GM23338 (cell line): ENCODE measurements around the gene C16orf86. TPM values are rescaled to one million over a fixed set of nuclear protein-coding genes. Genes with fewer than 3 reads are reported as not detected.

Experiments used
- ATAC-seq: fragments of 200-7000 bp; cut with Tn5 transposase; 3 replicates; pipeline ENCODE4 v1.9.1; 2020
- DNase-seq: peaks from one replicate; pipeline ENCODE4 v3.0.0-alpha.2; 2015; ENCODE audit warnings: low spot score
- H2AFZ ChIP-seq: fragments of 200-600 bp; sonication (generic); 2 replicates; pipeline ENCODE4 v1.8.0; 2016; ENCODE audit warnings: antibody characterized with exemption, mild to moderate bottlenecking, moderate library complexity
- H3F3A ChIP-seq: fragments of 200-600 bp; sonication (generic); replicated peaks from 2 replicates; pipeline ENCODE4 v1.8.0; 2017; ENCODE audit warnings: antibody characterized with exemption, mixed run types, low read depth
- H3K27ac ChIP-seq: fragments of 200-600 bp; sonication (generic); 2 replicates; pipeline ENCODE4 v1.6.1; 2016; ENCODE audit warnings: low read depth
- H3K27me3 ChIP-seq: fragments of 200-600 bp; sonication (generic); 2 replicates; pipeline ENCODE4 v1.8.0; 2016; ENCODE audit warnings: mild to moderate bottlenecking, mixed run types, moderate library complexity; ENCODE audit not compliant: insufficient read depth
- H3K36me3 ChIP-seq: fragments of 200-600 bp; sonication (generic); 2 replicates; pipeline ENCODE4 v1.8.0; 2016; ENCODE audit warnings: mild to moderate bottlenecking; ENCODE audit not compliant: insufficient read depth
- H3K4me1 ChIP-seq: fragments of 200-600 bp; sonication (generic); 2 replicates; pipeline ENCODE4 v1.8.0; 2016; ENCODE audit warnings: mild to moderate bottlenecking, moderate library complexity; ENCODE audit not compliant: insufficient read depth
- H3K4me2 ChIP-seq: fragments of 200-600 bp; sonication (generic); 2 replicates; pipeline ENCODE4 v1.7.1; 2017; ENCODE audit warnings: mixed run types
- H3K4me3 ChIP-seq: fragments of 200-600 bp; sonication (generic); 2 replicates; pipeline ENCODE4 v1.6.1; 2016; ENCODE audit warnings: mixed run types
- H3K79me2 ChIP-seq: fragments of 200-600 bp; sonication (generic); replicated peaks from 2 replicates; pipeline ENCODE4 v1.8.0; 2017; ENCODE audit warnings: mild to moderate bottlenecking; ENCODE audit not compliant: insufficient read depth
- H3K9me2 ChIP-seq: fragments of 200-600 bp; sonication (generic); 2 replicates; pipeline ENCODE4 v1.8.0; 2017; ENCODE audit not compliant: insufficient read depth
- H4K20me1 ChIP-seq: fragments of 200-600 bp; sonication (generic); replicated peaks from 2 replicates; pipeline ENCODE4 v1.8.0; 2017; ENCODE audit warnings: mild to moderate bottlenecking; ENCODE audit not compliant: insufficient read depth
- H3K27ac Mint-ChIP-seq: 2 replicates; pipeline ENCODE4 v1.8.0; 2020; ENCODE audit warnings: inconsistent platforms, mild to moderate bottlenecking, moderate library complexity, mixed read lengths
- H3K27me3 Mint-ChIP-seq: 3 replicates; pipeline ENCODE4 v1.8.0; 2022; ENCODE audit warnings: low read depth, mild to moderate bottlenecking, moderate library complexity, mixed read lengths, inconsistent platforms; ENCODE audit not compliant: insufficient read depth, poor library complexity
- H3K36me3 Mint-ChIP-seq: 3 replicates; pipeline ENCODE4 v1.8.0; 2021; ENCODE audit warnings: low read depth, mild to moderate bottlenecking, inconsistent platforms, moderate library complexity, mixed read lengths
- H3K4me1 Mint-ChIP-seq: 3 replicates; pipeline ENCODE4 v1.8.0; 2020; ENCODE audit warnings: mild to moderate bottlenecking, inconsistent platforms, mixed read lengths
- H3K4me3 Mint-ChIP-seq: 3 replicates; pipeline ENCODE4 v1.8.0; 2021; ENCODE audit warnings: moderate library complexity, mild to moderate bottlenecking, inconsistent platforms, mixed read lengths
- H3K9me3 Mint-ChIP-seq: 3 replicates; pipeline ENCODE4 v1.8.0; 2020; ENCODE audit warnings: moderate library complexity, mild to moderate bottlenecking, inconsistent platforms, mixed read lengths
- CREB1 ChIP-seq: fragments of 250-450 bp; sonication (Bioruptor Pico); IDR thresholded peaks from 2 replicates; pipeline ENCODE4 v1.5.0; 2020; ENCODE audit warnings: low read depth, mild to moderate bottlenecking, moderate library complexity
- CTCF ChIP-seq, 2 experiments: fragments of 200-600 bp in 1 of 2; sonication (generic) in 1 of 2; conservative IDR thresholded peaks; 2 replicates each; pipeline versions ENCODE4 v1.5.1 to v1.6.1; 2016 to 2017; ENCODE audit warnings: antibody characterized with exemption in 2 of 2, low read depth in 2 of 2, mild to moderate bottlenecking in 2 of 2, moderate library complexity in 1 of 2
- ETS1 ChIP-seq: IDR thresholded peaks from 2 replicates; pipeline ENCODE4 v1.6.1; 2016; ENCODE audit warnings: antibody characterized with exemption
- EZH2 ChIP-seq: fragments of 200-600 bp; sonication (generic); IDR thresholded peaks from one replicate; pipeline ENCODE4 v1.8.0; 2017; ENCODE audit warnings: antibody characterized with exemption, mild to moderate bottlenecking, low read depth; ENCODE audit not compliant: unreplicated experiment
- EZH2phosphoT487 ChIP-seq: fragments of 200-600 bp; sonication (generic); IDR thresholded peaks from one replicate; pipeline ENCODE4 v1.8.1; 2018; ENCODE audit warnings: antibody characterized with exemption; ENCODE audit not compliant: unreplicated experiment
- JUNB ChIP-seq: IDR thresholded peaks from one replicate; pipeline ENCODE4 v1.6.1; 2016; ENCODE audit warnings: antibody characterized with exemption; ENCODE audit not compliant: unreplicated experiment
- NANOG ChIP-seq: IDR thresholded peaks from 2 replicates; pipeline ENCODE4 v1.6.1; 2016; ENCODE audit warnings: antibody characterized with exemption, borderline replicate concordance
- POLR2AphosphoS5 ChIP-seq: IDR thresholded peaks from 2 replicates; pipeline ENCODE4 v1.6.1; 2016; ENCODE audit warnings: antibody characterized with exemption, low read depth
- REST ChIP-seq: IDR thresholded peaks from one replicate; pipeline ENCODE4 v1.6.1; 2018; ENCODE audit warnings: antibody characterized with exemption; ENCODE audit not compliant: unreplicated experiment
- STAT1 ChIP-seq: IDR thresholded peaks from one replicate; pipeline ENCODE4 v1.6.1; 2016; ENCODE audit warnings: antibody characterized with exemption; ENCODE audit not compliant: unreplicated experiment
- ZNF114 ChIP-seq: fragments of 250-450 bp; sonication (Bioruptor Pico); IDR thresholded peaks from 2 replicates; pipeline ENCODE4 v1.5.0; 2020; ENCODE audit warnings: mild to moderate bottlenecking, moderate library complexity
- ZNF331 ChIP-seq: fragments of 250-450 bp; sonication (Bioruptor Pico); IDR thresholded peaks from 2 replicates; pipeline ENCODE4 v1.5.0; 2020; ENCODE audit warnings: low read depth, mild to moderate bottlenecking, moderate library complexity
- ZNF462 ChIP-seq: fragments of 250-450 bp; sonication (Bioruptor Pico); IDR thresholded peaks from 2 replicates; pipeline ENCODE4 v1.5.0; 2020; ENCODE audit warnings: mild to moderate bottlenecking, moderate library complexity
- polyA plus RNA-seq: library from polyadenylated mRNA; unstranded; fragments of >200 nt; fragmentation: Nextera tagmentation; extraction: Ambion mirVana; gene quantifications from 2 replicates; pipeline ENCODE4 v1.2.1, GENCODE V29; 2016
- total RNA-seq: library from RNA; depleted of rRNA; stranded (reverse); fragments of >200 nt; shearing (Covaris generic); gene quantifications from 2 replicates; pipeline ENCODE4 v1.2.3, GENCODE V29; 2014

C16orf86 gene
- total and polyA plus RNA-seq, 2 experiments from 2014 or later, result 0.87 to 1.1 TPM

GRCh38 chr16:67713647-67714273 is 47.1 kb downstream of the C16orf86 start:
- H3K4me3 ChIP-seq, result no peak overlapping the region; the same call in 1 of the 2 replicates
- H3K4me2 ChIP-seq, result no peak overlapping the region; the same call in 1 of the 2 replicates
- H3K27ac Mint-ChIP-seq, result no peak overlapping the region
- H3K36me3 Mint-ChIP-seq, result peaks cover 7% of the 10 kb centered on the region; the same call in 1 of the 3 replicates
- H3K4me1 Mint-ChIP-seq, result peaks cover 32% of the 10 kb centered on the region
- H4K20me1 ChIP-seq, result peaks cover 24% of the 10 kb centered on the region; the same call in 1 of the 2 replicates
- peak; percentile 11; the same call in 1 of the 3 replicates for ATAC-seq
- no peaks in the 10 kb centered on the region for H3K27me3 ChIP-seq
- 0 out of 2 replicates have a peak overlapping the region, but pooled peaks have one; percentile 6 for H3K27ac ChIP-seq
- 0 out of 2 replicates have a peak, but pooled peaks cover 8% of the 10 kb centered on the region for H3F3A ChIP-seq
- H3K36me3 ChIP-seq, result no peaks in the 10 kb centered on the region
- H3K9me3 Mint-ChIP-seq, result no peaks in the 10 kb centered on the region; the same call in 2 of the 3 replicates
- H3K9me2 ChIP-seq, result no peaks in the 10 kb centered on the region
- peaks cover 92% of the 10 kb centered on the region for H3K79me2 ChIP-seq
- H3K27me3 Mint-ChIP-seq, result peaks cover 6% of the 10 kb centered on the region
- no peak overlapping the region; the same call in 2 of the 3 replicates for H3K4me3 Mint-ChIP-seq
- peaks cover 35% of the 10 kb centered on the region for H3K4me1 ChIP-seq
- no peak overlapping the region for H2AFZ ChIP-seq
- TF ChIP-seq REST (no peak), POLR2AphosphoS5 (no peak), NANOG (no peak), EZH2phosphoT487 (no peak), JUNB (no peak), ETS1 (no peak), ZNF462 (CRISPR knock-in tag) (no peak), EZH2 (no peak), ZNF331 (CRISPR knock-in tag) (no peak), STAT1 (no peak), CTCF (conservative IDR thresholded peaks at IDR 0.05; ENCODE audit: low read depth in 2 of 2) (no peak), CREB1 (CRISPR knock-in tag) (no peak), ZNF114 (CRISPR knock-in tag) (no peak)
- peak; percentile 23 for DNase-seq
